ENCODE data around the gene GMCL2.
"Not testable (repeated sequence)": the region's sequence is repeated elsewhere in the genome, so short reads cannot be mapped to it uniquely, and the experiment has no call there.

GMCL2 gene

GRCh38 chr5:178229861-178230260 is 42.7 kb upstream of the GMCL2 start:
- no peaks in the 10 kb centered on the region; the same call in 1 of the 2 replicates for H3K36me3 ChIP-seq
- no peak overlapping the region for H3K4me3 ChIP-seq (ENCODE audit: low read depth, low read length)
- TF ChIP-seq, protein P1, sequence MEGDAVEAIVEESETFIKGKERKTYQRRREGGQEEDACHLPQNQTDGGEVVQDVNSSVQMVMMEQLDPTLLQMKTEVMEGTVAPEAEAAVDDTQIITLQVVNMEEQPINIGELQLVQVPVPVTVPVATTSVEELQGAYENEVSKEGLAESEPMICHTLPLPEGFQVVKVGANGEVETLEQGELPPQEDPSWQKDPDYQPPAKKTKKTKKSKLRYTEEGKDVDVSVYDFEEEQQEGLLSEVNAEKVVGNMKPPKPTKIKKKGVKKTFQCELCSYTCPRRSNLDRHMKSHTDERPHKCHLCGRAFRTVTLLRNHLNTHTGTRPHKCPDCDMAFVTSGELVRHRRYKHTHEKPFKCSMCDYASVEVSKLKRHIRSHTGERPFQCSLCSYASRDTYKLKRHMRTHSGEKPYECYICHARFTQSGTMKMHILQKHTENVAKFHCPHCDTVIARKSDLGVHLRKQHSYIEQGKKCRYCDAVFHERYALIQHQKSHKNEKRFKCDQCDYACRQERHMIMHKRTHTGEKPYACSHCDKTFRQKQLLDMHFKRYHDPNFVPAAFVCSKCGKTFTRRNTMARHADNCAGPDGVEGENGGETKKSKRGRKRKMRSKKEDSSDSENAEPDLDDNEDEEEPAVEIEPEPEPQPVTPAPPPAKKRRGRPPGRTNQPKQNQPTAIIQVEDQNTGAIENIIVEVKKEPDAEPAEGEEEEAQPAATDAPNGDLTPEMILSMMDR (IDR thresholded peaks at IDR 0.05; ENCODE audit: low read depth, low read length) = no peak
- no peak overlapping the region for H3K27ac ChIP-seq
- no peaks in the 10 kb centered on the region for H3K27me3 ChIP-seq (ENCODE audit: insufficient read depth, low read depth, severe bottlenecking)
- no peaks in the 10 kb centered on the region for H3K9me3 ChIP-seq (ENCODE audit: severe bottlenecking)
- DNase-seq = no peak

DNA sequence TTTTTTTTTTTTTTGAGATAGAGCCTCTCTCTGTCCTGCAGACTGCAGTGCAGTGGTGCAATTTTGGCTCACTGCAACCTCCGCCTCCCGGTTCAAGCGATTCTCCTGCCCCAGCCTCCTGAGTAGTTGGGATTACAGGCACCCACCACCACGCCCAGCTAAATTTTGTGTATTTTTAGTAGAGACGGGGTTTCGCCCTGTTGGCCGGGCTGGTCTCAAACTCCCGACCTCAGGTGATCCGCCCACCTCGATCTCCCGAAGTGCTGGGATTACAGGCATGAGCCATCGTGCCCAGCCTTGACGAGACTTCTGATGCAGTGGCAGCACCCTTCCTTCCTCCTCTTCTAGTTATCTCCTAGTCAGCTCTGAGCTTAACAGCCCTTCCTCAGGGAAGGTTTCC is 41.9 kb upstream of the GMCL2 start:
- H3K27me3 ChIP-seq (ENCODE audit: insufficient read depth, low read depth, severe bottlenecking); H3K9me3 ChIP-seq (ENCODE audit: severe bottlenecking); DNase-seq; H3K4me3 ChIP-seq (ENCODE audit: low read depth, low read length); H3K27ac ChIP-seq; H3K36me3 ChIP-seq: not testable (repeated sequence)

- TF ChIP-seq, protein P1 (IDR thresholded peaks at IDR 0.05; ENCODE audit: low read depth, low read length) = no peak
- Histone ChIP-seq H3K27me3 (ENCODE audit: insufficient read depth, low read depth, severe bottlenecking) (no peaks in the 10 kb centered on the region), H3K36me3 (no peaks in the 10 kb centered on the region; the same call in 1 of the 2 replicates), H3K27ac (no peak overlapping the region), H3K4me3 (ENCODE audit: low read depth, low read length) (no peak overlapping the region), H3K9me3 (ENCODE audit: severe bottlenecking) (no peaks in the 10 kb centered on the region)
- DNase-seq = no peak
These were observed 41.4 kb upstream of the GMCL2 start for GRCh38 chr5:178228609-178229008.

GRCh38 chr5:178227929-178228328 is 40.8 kb upstream of the GMCL2 start:
- Histone ChIP-seq H3K36me3 (no peaks in the 10 kb centered on the region; the same call in 1 of the 2 replicates), H3K4me3 (ENCODE audit: low read depth, low read length) (no peak overlapping the region), H3K27ac (no peak overlapping the region), H3K9me3 (ENCODE audit: severe bottlenecking) (no peaks in the 10 kb centered on the region), H3K27me3 (ENCODE audit: insufficient read depth, low read depth, severe bottlenecking) (no peaks in the 10 kb centered on the region)
- TF ChIP-seq, protein P1 (IDR thresholded peaks at IDR 0.05; ENCODE audit: low read depth, low read length) = no peak
- DNase-seq = no peak

DNA sequence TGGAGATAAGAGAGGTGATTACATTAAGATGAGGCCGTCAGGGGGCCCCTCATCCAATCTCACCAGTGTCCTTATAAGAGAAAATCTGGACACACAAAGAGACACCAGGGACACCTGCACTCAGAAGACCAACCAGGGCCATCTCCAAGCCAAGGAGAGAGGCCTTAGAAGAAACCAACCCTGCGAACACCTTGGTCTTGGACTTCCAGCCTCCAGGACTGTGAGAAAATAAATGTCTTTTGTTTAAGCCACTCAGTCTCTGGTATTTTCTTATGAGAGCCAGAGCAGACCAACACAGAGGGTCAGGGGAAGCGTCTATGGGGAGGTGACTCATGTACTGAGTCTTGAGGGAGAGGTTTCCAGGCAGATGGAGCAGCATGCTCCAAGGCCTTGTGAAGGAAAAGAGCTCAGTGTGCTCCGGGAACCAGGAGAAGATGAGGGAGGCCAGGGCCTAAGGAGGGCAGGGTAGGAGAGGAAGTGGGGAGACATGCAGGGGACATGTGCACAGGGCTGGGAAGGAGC is 40.0 kb upstream of the GMCL2 start:
- H3K27ac ChIP-seq = no peak overlapping the region
- TF ChIP-seq, protein P1 (IDR thresholded peaks at IDR 0.05; ENCODE audit: low read depth, low read length) = no peak
- DNase-seq = no peak
- no peak overlapping the region for H3K4me3 ChIP-seq (ENCODE audit: low read depth, low read length)
- H3K9me3 ChIP-seq (ENCODE audit: severe bottlenecking) = no peaks in the 10 kb centered on the region
- H3K36me3 ChIP-seq = no peaks in the 10 kb centered on the region; the same call in 1 of the 2 replicates
- H3K27me3 ChIP-seq (ENCODE audit: insufficient read depth, low read depth, severe bottlenecking) = no peaks in the 10 kb centered on the region

- H3K36me3 ChIP-seq = no peaks in the 10 kb centered on the region
These were observed 38.0 kb upstream of the GMCL2 start for GRCh38 chr5:178225174-178225573.

More at GRCh38 chr5:178225174-178225573, 38.0 kb upstream of the GMCL2 start:
- TF ChIP-seq, protein P1 (IDR thresholded peaks at IDR 0.05; ENCODE audit: low read depth, low read length) = no peak
- no peaks in the 10 kb centered on the region for H3K9me3 ChIP-seq (ENCODE audit: severe bottlenecking)
- H3K27ac ChIP-seq = no peak overlapping the region
- no peak for DNase-seq
- no peaks in the 10 kb centered on the region for H3K27me3 ChIP-seq (ENCODE audit: insufficient read depth, low read depth, severe bottlenecking)
- no peak overlapping the region for H3K4me3 ChIP-seq (ENCODE audit: low read depth, low read length)

Measured in WERI-Rb-1 (cell line).